ENCODE measurements around the gene BAHD1.

GRCh38 chr15:40493089-40493840 is 52.5 kb downstream of the BAHD1 start:
- TF ChIP-seq CTCF (conservative IDR thresholded peaks at IDR 0.05; ENCODE audit: low read length) (no peak), EZH2phosphoT487 (IDR thresholded peaks at IDR 0.05; ENCODE audit: borderline replicate concordance) (no peak)

All from Loucy (cell line).